GM21717 (cell line): ENCODE data around the gene ZNHIT1.

Experiments
- ATAC-seq: cut with Tn5 transposase; IDR thresholded peaks from one replicate; pipeline ENCODE4 v1.9.1; 2021; ENCODE audit warnings: mild to moderate bottlenecking, moderate library complexity; ENCODE audit not compliant: unreplicated experiment

ZNHIT1 gene

DNA sequence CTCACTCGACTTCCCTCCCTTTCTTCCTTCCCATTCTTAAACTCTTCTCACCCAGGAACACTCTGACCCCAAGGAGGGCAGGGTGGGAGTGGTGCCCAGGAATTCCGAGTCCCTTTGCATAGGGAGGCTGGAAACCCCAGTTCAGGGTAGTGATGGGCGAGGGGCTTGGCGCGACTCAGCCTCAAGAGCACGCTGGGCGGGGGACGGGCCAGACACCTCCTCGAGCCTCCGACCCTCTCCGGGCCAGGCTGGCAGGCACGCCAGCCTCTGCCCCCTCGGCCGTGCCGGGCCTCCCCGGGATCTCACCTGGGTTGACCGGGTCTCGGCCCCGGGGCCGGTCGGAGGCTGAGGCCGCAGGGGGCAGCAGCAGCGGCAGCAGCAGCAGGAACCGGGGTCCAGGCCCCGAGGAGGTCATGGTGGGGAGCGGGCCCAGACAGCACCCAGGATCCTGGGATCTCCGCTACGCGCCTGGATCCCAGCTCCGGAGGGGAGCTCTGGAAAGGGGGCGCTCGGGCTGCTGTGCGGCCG is 1.0 kb upstream of the ZNHIT1 start:
- ATAC-seq: peak; percentile 13

DNA sequence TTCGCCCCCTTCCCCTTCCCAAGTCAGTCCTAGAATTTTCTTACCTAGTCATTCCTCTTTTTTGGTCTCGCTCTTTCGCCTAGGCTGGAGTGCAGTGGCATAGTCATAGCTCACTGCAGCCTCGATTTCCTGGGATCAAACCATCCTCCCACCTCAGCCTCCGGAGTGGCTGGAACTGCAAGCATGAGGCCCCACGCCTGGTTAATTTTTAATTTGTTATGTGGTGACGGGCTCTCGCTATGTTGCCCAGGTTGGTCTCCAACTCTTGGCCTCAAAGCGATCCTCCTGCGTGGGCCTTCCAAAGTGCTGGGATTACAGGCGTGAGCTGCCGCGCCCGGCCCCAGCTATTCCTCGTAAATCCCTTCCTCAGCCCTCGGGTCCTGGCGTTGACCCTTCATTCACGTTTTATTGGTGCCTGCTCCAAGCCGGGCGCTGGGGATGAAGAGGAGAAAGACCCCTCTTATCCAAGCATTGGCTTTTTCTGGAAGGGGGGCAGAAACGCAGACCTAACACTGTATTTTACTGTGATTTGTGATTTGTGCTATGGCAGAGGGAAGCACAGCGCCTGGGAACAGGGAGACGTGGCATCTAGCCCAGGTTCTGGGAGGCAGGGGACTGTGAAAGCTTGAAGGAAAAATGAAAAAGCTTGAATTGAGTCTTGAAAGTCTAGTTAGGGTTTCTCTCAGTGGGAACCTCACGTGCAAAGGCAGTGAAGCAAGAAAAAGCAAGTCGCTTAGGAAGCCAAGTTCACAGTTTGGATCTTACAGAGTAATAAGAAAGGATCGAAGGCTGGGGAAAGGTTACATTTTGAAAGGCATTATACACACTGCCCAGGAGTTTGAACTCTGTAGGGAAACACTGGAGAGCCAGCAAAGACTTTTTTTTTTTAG is 516 bp downstream of the ZNHIT1 start:
- peak; percentile 6 for ATAC-seq

DNA sequence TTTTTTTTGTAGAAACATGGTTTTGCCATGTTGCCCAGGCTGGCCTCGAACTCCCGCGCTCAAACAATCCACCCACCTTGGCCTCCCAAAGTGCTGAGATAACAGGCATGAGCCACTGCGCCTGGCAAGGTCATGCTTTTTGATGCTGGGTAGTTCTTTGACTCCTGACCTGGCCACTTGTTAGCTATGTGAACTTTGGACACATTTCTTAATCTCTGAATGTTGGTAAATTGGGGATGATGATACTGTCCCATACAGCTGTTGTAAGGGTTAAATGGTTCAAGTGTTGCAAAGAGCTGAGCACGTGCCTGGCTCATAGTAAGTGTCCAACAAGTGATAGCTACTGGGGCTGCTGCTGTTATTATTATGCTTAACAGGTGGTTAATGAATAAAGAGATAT is 2.3 kb downstream of the ZNHIT1 start:
- no peak for ATAC-seq

DNA sequence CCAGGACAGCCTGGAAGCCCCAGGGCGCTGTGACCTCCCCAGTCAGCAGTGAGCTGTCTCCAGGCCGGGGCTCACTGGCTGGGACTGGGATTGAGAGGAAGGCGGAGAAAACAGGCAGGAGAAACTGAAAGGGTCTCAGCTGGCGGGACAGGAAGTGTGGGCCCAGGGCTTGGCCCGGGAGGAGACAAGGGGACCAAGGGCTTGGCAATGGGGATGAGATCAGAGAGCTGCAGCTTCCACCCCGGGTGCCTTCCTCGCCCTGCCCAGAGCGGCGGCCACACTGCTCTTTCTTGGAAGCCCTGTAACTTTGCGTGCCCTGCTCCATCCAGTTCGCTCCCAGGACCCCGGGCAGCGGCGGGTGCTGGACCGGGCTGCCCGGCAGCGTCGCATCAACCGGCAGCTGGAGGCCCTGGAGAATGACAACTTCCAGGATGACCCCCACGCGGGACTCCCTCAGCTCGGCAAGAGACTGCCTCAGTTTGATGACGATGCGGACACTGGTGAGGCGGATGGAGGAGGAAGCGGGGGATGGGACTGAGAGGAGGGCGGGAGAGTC is 4.4 kb downstream of the ZNHIT1 start:
- ATAC-seq: no peak

DNA sequence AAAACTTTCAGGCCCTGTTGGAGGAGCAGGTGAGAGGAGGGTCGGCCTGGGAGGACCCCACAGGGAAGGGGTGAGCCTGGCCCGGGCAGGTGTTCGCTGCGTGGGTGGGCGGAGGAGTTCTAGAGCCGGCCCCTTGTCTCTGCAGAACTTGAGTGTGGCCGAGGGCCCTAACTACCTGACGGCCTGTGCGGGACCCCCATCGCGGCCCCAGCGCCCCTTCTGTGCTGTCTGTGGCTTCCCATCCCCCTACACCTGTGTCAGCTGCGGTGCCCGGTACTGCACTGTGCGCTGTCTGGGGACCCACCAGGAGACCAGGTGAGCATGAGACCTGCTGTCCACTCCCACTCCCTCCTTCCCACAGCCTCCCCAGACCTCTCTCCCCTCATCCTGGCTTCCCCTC is 5.6 kb downstream of the ZNHIT1 start:
- no peak for ATAC-seq

DNA sequence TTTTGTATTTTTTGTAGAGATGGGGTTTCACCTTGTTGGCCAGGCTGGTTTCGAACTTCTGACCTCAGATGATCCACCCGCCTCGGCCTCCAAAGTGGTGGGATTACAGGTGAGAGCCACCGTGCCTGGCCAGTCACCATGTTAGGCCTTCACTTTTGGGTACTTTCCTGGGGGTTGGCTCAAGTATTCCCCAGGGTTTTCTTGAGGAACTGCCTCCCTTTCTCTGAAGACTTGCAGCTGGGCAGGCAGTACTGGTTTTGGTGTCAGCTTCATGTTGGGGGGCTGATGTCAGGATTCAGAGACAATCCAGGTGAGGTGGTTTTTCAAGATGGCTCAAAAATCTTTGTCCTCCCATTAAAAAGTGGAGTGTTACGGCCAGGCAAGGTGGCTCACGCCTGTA is 7.7 kb downstream of the ZNHIT1 start:
- ATAC-seq: no peak

DNA sequence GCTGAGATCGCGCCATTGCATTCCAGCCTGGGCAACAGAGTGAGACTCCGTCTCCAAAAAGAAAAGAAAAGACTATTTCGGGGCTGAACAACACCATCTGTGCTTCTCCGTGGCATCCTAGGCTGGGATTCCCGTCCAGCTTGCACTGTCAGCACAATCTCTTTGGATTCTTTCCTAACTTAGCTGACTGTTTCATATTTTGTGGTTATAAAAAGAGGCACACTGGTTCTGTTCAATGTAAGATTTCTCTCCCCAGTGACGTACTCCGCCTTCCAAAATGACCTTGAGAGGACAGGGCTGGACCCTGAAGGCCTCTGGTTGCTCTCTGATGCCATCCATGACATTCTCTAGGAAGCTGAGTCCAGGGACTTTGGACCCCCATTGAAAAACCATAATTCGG is 8.8 kb downstream of the ZNHIT1 start:
- no peak for ATAC-seq

DNA sequence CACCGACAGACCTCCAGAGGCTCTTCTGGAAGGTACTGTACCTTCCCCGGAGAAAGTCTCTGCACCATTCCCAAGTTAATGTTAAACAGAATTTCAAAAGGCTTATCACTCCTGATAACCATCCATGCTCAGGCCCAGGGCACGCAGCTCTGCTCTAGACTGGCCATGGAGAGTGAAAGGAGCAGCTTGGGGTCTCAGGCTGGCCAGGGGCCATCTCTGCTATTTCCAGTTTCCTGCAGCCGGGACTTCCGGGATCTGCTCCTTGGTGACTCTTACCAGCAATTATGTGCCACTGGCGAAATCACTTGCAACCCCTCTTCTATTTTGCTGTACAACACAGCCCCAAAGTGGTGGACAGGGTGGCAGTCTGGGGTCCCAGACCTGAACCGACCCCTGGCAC is 13.7 kb downstream of the ZNHIT1 start:
- ATAC-seq: no peak

DNA sequence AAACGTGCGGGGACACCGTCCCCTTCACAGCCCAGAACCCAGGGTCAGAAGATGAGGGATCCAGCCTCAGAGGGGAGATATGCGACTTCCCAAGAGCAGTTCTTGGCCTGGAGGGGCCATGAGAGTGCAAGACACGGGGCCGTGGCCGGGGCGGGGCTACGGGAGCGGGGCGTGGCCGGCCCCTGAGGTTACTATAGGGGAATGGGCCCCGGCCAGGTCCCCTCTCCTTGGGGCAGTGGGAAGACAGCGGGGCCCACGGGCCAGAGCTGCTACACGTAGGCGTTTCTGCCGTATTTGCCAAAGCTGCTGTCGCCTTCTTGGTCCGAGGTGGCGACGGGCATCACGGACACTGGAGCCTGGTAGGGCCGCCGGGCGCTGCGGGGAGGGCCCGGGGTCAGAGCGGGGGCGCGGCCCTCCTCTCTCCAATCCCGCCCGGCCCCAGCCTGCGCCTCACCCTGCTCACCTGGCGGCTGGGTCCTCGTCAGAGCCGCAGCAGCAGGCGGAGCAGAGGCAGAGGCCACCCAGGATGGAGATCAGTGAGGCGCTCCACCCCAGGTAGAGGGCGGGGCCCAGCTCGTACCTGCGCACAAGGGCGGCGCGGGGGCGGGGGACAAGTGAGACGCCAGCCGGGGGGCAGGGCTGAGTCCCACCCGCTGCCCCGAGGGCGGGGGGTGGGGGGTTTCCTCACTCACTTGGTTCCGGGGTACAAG is 14.3 kb downstream of the ZNHIT1 start:
- no peak for ATAC-seq

DNA sequence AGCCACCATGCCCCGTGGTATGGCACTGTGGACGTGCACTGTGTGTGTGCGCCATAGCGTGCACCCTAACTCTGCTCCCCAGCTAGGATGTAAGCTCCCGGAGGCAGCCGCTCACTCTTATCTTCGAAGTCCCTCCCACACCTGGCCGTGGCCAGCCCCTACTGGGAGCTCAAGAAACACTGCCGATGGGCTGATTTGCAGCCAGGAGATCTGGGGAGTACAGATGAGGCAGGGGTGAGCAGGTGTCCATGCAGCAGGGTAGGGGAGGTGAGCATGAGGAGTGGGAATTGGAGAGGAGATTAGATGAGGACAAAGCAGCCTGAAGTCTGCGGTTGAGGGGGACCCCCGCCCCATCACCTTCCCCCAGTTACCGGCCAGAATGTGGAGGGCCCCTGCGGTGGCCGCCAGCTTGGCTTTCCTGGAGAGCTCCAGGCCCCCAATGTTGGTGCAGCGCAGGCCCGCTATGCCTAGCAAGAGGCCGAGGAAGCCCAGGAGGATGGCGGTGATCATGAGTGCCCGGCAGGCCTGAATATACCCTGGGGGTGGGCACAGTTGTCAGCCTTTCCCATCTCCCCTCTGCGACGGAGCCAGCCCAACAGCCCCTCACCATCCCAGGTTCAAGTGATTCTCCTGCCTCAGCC is 16.1 kb downstream of the ZNHIT1 start:
- no peak for ATAC-seq

DNA sequence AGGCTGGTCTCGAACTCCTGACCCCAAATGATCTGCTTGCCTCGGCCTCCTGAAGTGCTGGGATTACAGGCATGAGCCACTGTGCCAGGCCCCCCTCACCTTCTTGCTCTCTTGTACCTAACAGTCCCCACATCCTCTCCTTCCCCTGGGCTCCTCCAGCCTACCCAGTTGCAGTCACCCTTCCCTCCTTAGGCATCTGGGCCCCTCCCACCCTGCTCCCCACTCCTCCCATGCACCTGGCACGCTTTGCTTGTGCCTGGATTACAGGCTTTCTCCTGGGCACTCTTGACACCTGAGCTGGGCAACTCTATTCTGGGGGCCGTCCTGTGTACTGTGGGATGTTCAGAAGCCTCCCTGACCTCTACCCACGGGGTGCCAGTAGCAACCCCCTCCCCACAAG is 16.7 kb downstream of the ZNHIT1 start:
- ATAC-seq: no peak

DNA sequence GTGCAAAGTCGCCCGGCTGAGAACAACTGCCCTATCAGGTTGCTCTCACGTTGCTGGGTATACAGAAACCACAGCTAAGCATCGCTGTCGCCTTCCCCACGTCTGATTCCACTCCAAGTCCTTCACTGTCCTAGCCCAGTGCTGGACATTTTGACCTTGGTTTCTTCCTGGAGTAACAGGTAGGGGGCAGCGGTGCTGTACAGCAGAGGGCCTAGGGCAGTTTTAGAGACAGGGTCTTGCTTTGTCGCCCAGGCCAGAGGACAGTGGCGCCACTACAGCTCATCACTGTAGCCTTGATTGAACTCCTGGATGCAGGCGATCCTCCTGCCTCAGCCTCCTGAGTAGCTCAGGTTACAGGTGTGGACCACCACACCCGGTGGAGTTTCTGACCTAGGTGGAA is 17.1 kb downstream of the ZNHIT1 start:
- ATAC-seq: no peak

DNA sequence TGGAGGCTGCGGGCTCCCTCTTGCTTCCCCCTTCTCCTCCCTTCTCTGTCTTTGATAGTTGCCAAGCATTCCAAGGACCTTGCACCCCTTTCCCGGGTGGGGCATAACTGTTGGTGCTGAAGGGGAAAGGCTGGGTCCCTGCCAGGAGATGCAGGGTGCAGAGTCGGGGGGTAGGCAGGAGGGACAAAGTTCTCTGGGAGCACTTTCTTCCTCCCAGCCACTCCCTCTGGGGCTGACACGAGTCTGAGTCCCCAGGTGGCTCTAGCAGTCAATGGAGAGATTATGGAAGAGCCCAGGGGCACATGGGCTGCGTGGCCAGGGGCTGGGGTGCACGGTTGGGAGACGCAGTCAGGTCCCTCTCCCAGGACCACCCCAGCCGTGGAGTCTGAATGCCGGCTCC is 17.6 kb downstream of the ZNHIT1 start:
- no peak for ATAC-seq

DNA sequence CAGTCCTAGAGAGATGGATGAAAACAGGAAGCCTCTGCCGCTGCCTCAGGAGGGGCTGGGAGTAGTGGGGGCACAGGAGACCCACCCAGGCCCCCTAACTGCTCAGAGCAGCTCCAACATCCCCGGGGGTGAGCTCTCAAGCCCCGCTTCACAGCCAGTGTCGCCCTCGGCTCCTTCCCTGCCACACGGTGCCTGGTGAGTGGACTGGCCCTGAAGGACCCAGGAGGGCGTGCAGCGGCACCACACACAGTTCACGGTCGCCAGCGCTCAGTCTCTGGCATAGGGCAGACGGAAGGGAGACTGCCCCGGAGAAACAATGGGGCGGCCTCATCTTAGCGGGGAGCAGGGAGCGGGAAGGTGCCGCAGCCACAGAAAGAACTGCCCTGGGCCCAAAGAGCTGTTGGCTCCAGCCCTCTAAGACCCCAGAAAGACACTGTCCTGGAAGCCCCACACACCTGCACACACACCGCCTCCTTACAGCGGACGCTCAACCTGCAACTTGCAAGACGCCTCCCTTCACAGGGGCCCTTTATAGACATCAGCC is 18.4 kb downstream of the ZNHIT1 start:
- no peak for ATAC-seq

DNA sequence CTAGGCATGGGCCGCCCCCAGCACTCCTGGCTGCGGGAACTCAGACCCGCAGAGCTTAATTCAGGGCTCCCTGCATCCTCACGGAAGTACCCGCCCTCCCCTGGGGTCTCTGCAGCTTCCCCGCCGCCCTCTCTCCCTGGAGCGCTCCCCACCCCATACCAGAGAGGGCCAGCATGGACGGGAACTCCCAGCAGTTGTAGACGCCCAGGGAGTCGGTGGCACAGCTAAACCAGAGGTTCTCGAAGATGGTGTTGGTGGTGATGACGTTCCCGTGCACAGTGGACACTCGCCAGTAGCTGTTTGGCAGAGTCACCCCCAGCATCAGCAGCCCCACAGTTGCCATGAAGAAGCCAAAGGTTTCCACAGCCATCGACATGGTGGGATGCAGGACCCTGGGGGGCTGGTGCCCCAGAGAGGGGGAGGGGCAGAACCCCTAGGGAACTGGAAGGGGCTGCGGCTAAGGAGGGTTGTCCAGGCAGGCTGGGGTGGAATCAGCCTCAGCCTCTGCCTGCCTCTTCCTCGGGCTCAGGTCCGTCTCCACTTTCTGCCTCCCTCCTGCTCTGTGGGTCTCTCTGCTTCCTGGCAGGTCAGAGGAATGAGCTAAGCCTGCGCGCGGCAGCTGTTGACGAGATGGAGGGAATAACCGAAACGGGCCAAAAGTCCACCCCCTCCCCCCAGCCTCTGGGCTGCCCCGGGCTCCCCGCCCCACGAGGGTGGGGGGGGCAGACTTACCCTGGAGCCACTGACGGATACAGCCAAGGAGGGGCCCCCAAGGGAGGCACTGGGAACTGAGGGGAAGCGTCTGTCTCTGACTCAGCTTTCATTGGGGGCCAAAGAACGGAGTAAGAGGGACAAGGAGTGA is 19.5 kb downstream of the ZNHIT1 start, which contains the start of gene CLDN15:
Gene CLDN15, minus strand, starts transcription at position 597 of the 862 bp plus-strand sequence. Its CDS starts 221 bp downstream, at position 376.
- no peak for ATAC-seq

DNA sequence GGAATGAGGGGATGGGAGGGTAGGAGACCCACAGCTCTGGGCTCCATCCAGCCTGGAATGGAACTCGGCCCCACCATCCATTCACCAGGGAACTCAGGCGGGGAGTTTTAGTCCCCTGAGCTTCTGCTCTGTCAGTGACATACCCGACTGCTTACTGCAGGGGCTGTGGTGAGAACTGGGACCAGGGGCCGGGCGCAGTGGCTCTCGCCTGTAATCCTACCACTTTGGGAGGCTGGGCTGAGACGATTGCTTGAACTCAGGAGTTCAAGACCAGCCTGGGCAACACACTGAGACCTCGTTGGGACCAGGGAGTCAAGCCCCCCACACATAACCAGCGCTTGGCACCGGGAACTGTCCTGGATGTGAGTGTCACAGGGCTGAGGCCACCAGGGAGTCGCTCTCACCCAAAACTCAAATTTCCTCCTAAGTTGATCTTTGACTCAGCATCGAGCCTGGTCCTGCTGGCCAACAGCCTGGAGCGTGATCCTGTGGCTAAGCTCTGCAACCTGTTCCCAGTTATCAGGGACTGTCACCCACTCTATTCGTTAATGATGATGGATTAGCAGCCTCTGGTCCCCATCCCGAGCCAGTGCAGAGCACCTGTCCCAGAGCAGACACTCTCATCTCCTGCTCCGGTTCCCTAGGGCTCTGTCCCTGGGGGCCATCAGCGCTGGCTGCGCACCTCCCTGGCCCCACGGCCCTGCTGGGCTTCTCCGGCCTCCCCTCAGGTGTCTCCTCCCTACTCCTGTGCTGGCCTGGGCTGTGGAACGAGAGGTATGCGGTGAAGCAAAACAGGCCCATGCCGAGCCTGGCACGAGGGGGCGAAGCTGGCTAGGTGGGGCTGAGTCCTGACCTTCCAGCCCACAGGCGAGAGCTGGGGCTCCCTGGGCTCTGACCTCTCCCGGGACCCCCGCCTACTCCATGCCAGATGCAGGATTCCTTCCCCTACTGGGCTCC is 20.5 kb downstream of the ZNHIT1 start:
- ATAC-seq: no peak

DNA sequence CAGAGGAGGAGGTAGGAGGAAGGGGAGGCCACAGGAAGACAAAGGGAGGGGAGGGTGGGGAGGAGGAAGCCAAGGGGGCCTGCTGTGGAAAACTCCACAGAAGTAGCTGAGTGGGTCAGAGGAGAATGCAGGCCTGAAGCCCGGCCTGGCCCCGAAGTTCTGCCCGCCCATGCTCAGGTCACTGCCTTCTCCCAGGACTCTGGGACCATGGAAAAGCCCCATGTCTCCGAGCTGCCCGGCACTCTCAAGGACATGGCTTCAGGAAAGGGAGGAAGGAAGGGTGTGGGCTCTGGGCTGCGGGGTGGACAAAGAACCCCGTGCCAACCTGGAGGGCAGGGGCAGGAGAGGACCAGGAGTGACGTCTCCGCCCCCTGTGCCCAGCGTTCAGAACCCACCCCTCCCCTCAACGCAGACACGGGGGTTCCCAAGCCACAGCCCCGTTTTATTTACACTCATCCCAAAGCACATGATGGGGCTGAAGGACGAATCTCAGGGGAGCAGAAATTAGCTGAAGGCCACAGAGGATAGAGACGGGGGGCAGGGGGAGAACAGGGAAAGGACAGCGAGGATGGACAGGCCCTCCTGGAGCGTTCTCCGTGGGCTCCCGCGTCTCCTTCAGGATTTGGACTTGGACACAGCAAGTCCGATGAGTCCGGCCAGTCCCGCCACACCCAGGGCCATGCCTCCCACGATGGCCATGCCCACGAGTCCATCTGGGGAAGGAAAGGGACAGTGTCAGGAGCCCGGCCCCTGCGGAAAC is 21.4 kb downstream of the ZNHIT1 start:
- ATAC-seq: no peak

DNA sequence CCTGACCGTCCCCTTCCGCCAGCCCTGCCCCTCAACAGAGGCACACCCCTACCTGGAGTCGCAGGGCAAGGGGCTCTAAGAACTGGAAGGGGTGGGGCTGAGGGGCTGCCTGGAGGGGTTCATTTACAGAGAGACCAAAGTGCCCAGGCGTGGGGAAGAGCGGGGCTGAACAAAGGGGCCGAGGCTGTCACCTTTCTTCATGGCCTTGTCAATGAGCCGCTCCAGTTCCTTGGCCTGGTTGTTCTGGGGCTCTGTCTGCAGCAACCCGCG is 21.9 kb downstream of the ZNHIT1 start:
- no peak for ATAC-seq
